ENCODE results near the gene NSL1. TPM values are rescaled to one million over a fixed set of nuclear protein-coding genes. Genes with fewer than 3 reads are reported as not detected.

Gene NSL1
- total and polyA plus RNA-seq, 2 donors (not counting 1 experiment from before 2014, with no cell fraction given) = 20.5 to 45.9 TPM

GRCh38 chr1:212692774-212693644 lies 98.6 kb downstream of the NSL1 start:
- Histone ChIP-seq H3K4me2 (replicated peaks; ENCODE audit: low read depth, low read length, poor library complexity, severe bottlenecking) (no peak overlapping the region), H2AFZ (ENCODE audit: insufficient read depth, low read depth, low read length, poor library complexity, severe bottlenecking) (no peak overlapping the region), H3K4me1 (ENCODE audit: control insufficient read depth in 2 of 2, insufficient read depth in 2 of 2, low read length in 2 of 2) (peaks cover 7 to 12% of the 10 kb centered on the region in 2 donors), H3K36me3 (replicated peaks in 1 of 2; ENCODE audit: control extremely low read depth in 1 of 2, control insufficient read depth in 1 of 2, extremely low read depth in 1 of 2, insufficient read depth in 2 of 2, low read length in 1 of 2) (no peaks in the 10 kb centered on the region), H3K27me3 (replicated peaks in 1 of 4; ENCODE audit: control extremely low read depth in 1 of 4, control insufficient read depth in 3 of 4, insufficient read depth in 4 of 4, low read length in 3 of 4) (peaks cover 0 to 29% (median 3%) of the 10 kb centered on the region in 4 experiments), H3K79me2 (ENCODE audit: control insufficient read depth, insufficient read depth, low read length) (no peaks in the 10 kb centered on the region), H3K4me3 (ENCODE audit: control extremely low read depth in 1 of 5, extremely low read depth in 1 of 5, insufficient read depth in 1 of 5, low read depth in 2 of 5, low read length in 4 of 5) (no peak overlapping the region), H3K27ac (ENCODE audit: low read length in 2 of 2) (no peak overlapping the region), H3K9ac (ENCODE audit: low read length) (no peak overlapping the region), H3K9me3 (ENCODE audit: control extremely low read depth in 1 of 3, control insufficient read depth in 2 of 3, insufficient read depth in 1 of 3, low read length in 2 of 3) (no peaks in the 10 kb centered on the region), H4K20me1 (ENCODE audit: control insufficient read depth, insufficient read depth, low read length, poor library complexity, severe bottlenecking) (no peaks in the 10 kb centered on the region)
- no peak overlapping the region for H3K4me3 Mint-ChIP-seq
- H3K27me3 Mint-ChIP-seq = peaks cover 4% of the 10 kb centered on the region
- 100% methylated on average over 3 of the region's 9 CpGs for WGBS (ENCODE audit: insufficient coverage)
- ATAC-seq (ENCODE audit: low read depth) (no peak), DNase-seq (no peak)
- intact Hi-C loops (cut with micrococcal nuclease) = no loop called here
- H3K9me3 Mint-ChIP-seq (ENCODE audit: insufficient read depth) = no peaks in the 10 kb centered on the region
- peaks cover 18% of the 10 kb centered on the region for H3K4me1 Mint-ChIP-seq
- no peak overlapping the region for H3K27ac Mint-ChIP-seq
- CTCF ChIA-PET = no interaction called here
- TF ChIP-seq EZH2 (IDR thresholded peaks at IDR 0.05; ENCODE audit: borderline replicate concordance, insufficient read depth, low read depth, low read length, poor library complexity, severe bottlenecking) = no peak
- POLR2A ChIA-PET = no interaction called here

- no peak overlapping the region for H2AFZ ChIP-seq (ENCODE audit: insufficient read depth, low read depth, low read length, poor library complexity, severe bottlenecking)
- no peak overlapping the region for H3K4me3 ChIP-seq (ENCODE audit: control extremely low read depth in 1 of 5, extremely low read depth in 1 of 5, insufficient read depth in 1 of 5, low read depth in 2 of 5, low read length in 4 of 5)
- TF ChIP-seq EZH2 (IDR thresholded peaks at IDR 0.05; ENCODE audit: borderline replicate concordance, insufficient read depth, low read depth, low read length, poor library complexity, severe bottlenecking) (no peak), CTCF (IDR thresholded peaks at IDR 0.05) (no peak)
- H3K27ac Mint-ChIP-seq = no peak overlapping the region
- 66% methylated on average over 6 of the region's 9 CpGs for WGBS (ENCODE audit: insufficient coverage)
- H3K9me3 Mint-ChIP-seq (ENCODE audit: insufficient read depth) = no peaks in the 10 kb centered on the region
- peaks cover 4% of the 10 kb centered on the region for H3K27me3 Mint-ChIP-seq
- H3K4me2 ChIP-seq (replicated peaks; ENCODE audit: low read depth, low read length, poor library complexity, severe bottlenecking) = no peak overlapping the region
- ChIA-PET POLR2A (no interaction called here), CTCF (no interaction called here)
- no peaks in the 10 kb centered on the region for H3K79me2 ChIP-seq (ENCODE audit: control insufficient read depth, insufficient read depth, low read length)
- intact Hi-C loops (cut with micrococcal nuclease) = no loop called here
- DNase-seq (no peak), ATAC-seq (ENCODE audit: low read depth) (no peak)
- peaks cover 5% of the 10 kb centered on the region for H3K4me1 Mint-ChIP-seq
- no peaks in the 10 kb centered on the region for H4K20me1 ChIP-seq (ENCODE audit: control insufficient read depth, insufficient read depth, low read length, poor library complexity, severe bottlenecking)
- H3K4me3 Mint-ChIP-seq = no peak overlapping the region
- no peaks in the 10 kb centered on the region for H3K9me3 ChIP-seq (ENCODE audit: control extremely low read depth in 1 of 3, control insufficient read depth in 2 of 3, insufficient read depth in 1 of 3, low read length in 2 of 3)
- H3K27ac ChIP-seq (ENCODE audit: low read length in 2 of 2) = no peak overlapping the region
- H3K27me3 ChIP-seq (replicated peaks in 1 of 4; ENCODE audit: control extremely low read depth in 1 of 4, control insufficient read depth in 3 of 4, insufficient read depth in 4 of 4, low read length in 3 of 4) = peaks cover 0 to 24% (median 1%) of the 10 kb centered on the region in 4 experiments
- H3K4me1 ChIP-seq (ENCODE audit: control insufficient read depth in 2 of 2, insufficient read depth in 2 of 2, low read length in 2 of 2) = no peaks in the 10 kb centered on the region
- no peaks in the 10 kb centered on the region for H3K36me3 ChIP-seq (replicated peaks in 1 of 2; ENCODE audit: control extremely low read depth in 1 of 2, control insufficient read depth in 1 of 2, extremely low read depth in 1 of 2, insufficient read depth in 2 of 2, low read length in 1 of 2)
- no peak overlapping the region for H3K9ac ChIP-seq (ENCODE audit: low read length)
These were observed 100.0 kb downstream of the NSL1 start for GRCh38 chr1:212691561-212692071.

Measured in B cell (primary cell).